GM12873 (cell line): ENCODE data around the gene MXI1.

Experiments used
- CTCF ChIP-seq: IDR thresholded peaks from 2 replicates; pipeline ENCODE4 v1.5.1; 2012; ENCODE audit warnings: low read depth, mild to moderate bottlenecking, moderate library complexity, low read length, control low read depth; ENCODE audit not compliant: insufficient read depth; ENCODE audit errors: missing control alignments

Gene MXI1

GRCh38 chr10:110239892-110240291 lies 32.5 kb downstream of the MXI1 start:
- TF ChIP-seq CTCF = no peak

- TF ChIP-seq CTCF = no peak
Measured at GRCh38 chr10:110241407-110241806, 34.0 kb downstream of the MXI1 start.

GRCh38 chr10:110241841-110242240 lies 34.4 kb downstream of the MXI1 start:
- no peak for TF ChIP-seq CTCF

- no peak for TF ChIP-seq CTCF
Measured at GRCh38 chr10:110242511-110242910, 35.1 kb downstream of the MXI1 start.

GRCh38 chr10:110244550-110244949 lies 37.1 kb downstream of the MXI1 start:
- no peak for TF ChIP-seq CTCF

GRCh38 chr10:110252151-110252550 lies 44.7 kb downstream of the MXI1 start:
- no peak for TF ChIP-seq CTCF

- TF ChIP-seq CTCF = no peak
Measured at GRCh38 chr10:110254467-110254866, 47.1 kb downstream of the MXI1 start.
